Upper lobe of left lung (tissue), 6 donors: ENCODE data around the gene DIP2C. TPM values are rescaled to one million over a fixed set of nuclear protein-coding genes. Genes with fewer than 3 reads are reported as not detected.
"Not testable (repeated sequence)": the region's sequence is repeated elsewhere in the genome, so short reads cannot be mapped to it uniquely, and the experiment has no call there.

Source experiments
- ATAC-seq, 2 donors: fragments of 200-7000 bp; cut with Tn5 transposase; one replicate each; pipeline ENCODE4 v1.9.1; 2022; ENCODE audit warnings: mild to moderate bottlenecking in 2 of 2, moderate library complexity in 2 of 2; ENCODE audit not compliant: low FRiP score in 2 of 2
- DNase-seq, 2 donors: peaks; one replicate each; pipeline ENCODE4 v3.0.0-alpha.2; 2019 to 2020
- H3K27ac ChIP-seq, 4 donors: fragments of 200-600 bp; sonication (generic); one replicate each; pipeline ENCODE4 v1.5.1; 2016 to 2019
- H3K27me3 ChIP-seq, 4 donors: fragments of 200-600 bp; sonication (generic); one replicate each; pipeline ENCODE4 v1.5.1; 2017 to 2019
- H3K36me3 ChIP-seq, 4 donors: fragments of 200-600 bp; sonication (generic); one replicate each; pipeline ENCODE4 v1.5.1; 2016 to 2019
- H3K4me1 ChIP-seq, 4 donors: fragments of 200-600 bp; sonication (generic); one replicate each; pipeline ENCODE4 v1.5.1; 2018 to 2019
- H3K4me3 ChIP-seq, 4 donors: fragments of 200-600 bp; sonication (generic); one replicate each; pipeline ENCODE4 v1.5.1; 2017 to 2019; ENCODE audit warnings: mild to moderate bottlenecking in 2 of 4, moderate library complexity in 1 of 4
- H3K9me3 ChIP-seq, 4 donors: fragments of 200-600 bp; sonication (generic); one replicate each; pipeline ENCODE4 v1.5.1; 2018 to 2019
- EP300 ChIP-seq, 4 donors: sonication (generic); formaldehyde crosslinking; IDR thresholded peaks; one replicate each; pipeline ENCODE4 v1.5.1; 2017; ENCODE audit warnings: antibody characterized with exemption in 4 of 4, control low read depth in 2 of 4
- POLR2A ChIP-seq, 4 donors: fragments of 450-650 bp; IDR thresholded peaks; one replicate each; pipeline ENCODE4 v1.5.1; 2016 to 2017; ENCODE audit warnings: antibody characterized with exemption in 4 of 4, mild to moderate bottlenecking in 2 of 4
- POLR2AphosphoS5 ChIP-seq, 2 donors: sonication (generic); formaldehyde crosslinking; IDR thresholded peaks; one replicate each; pipeline ENCODE4 v1.5.1; 2017; ENCODE audit warnings: antibody characterized with exemption in 2 of 2
- WGBS, 2 donors: methylation state at CpG; one replicate each; pipeline ENCODE4 v1.1.5; 2017 to 2018; 5-methylcytosine and 5-hydroxymethylcytosine counted together
- total RNA-seq, 6 donors: library from RNA; depleted of rRNA in 4 of 6; stranded (reverse); fragments of >200 nt in 4 of 6; gene quantifications; one replicate each; pipeline versions ENCODE4 v1.1.0 to v1.2.1, GENCODE V29; 2016 to 2021
- TF ChIP-seq, protein P1 (sequence below), 6 experiments: fragments of 450-650 bp in 4 of 6; fragments of 200-600 bp in 2 of 6; sonication (generic) in 2 of 6; IDR thresholded peaks; one replicate each; pipeline ENCODE4 v1.5.1; 2016 to 2019; ENCODE audit warnings: antibody characterized with exemption in 6 of 6
- donor health status: DM: no; HTN: no; CAD: no; lungs with moderate emphysema.
- donor health status: DM: no; HTN: yes; CAD: no; lungs with severe emphysema.

The DIP2C gene
- total RNA-seq, 6 donors from 2014 or later = 11.6 to 32.5 (median 14.7) TPM

DNA sequence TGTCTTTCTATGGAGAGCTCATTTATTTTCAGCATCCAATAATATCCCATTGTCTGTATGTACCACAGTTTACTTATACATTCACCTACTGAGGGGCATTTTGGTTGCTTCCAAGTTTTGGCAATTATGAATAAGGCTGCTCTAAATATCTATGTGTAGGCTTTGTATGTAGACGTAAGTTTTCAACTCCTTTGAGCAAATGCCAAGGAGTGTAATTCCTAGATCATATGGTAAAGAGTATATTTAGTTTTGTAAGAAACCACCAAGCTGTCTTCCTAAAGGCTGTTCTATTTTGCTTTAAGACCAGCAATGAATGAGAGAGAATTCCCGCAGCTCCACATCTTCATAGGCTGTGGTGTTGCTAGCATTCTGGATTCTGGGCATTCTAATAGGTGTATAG, 259.8 kb downstream of the DIP2C start:
- 92 to 98% methylated on average over 2 of the region's 2 CpGs for WGBS, 2 donors
- Histone ChIP-seq H3K27ac (no peak overlapping the region), H3K4me1 (no peaks in the 10 kb centered on the region), H3K27me3 (no peaks in the 10 kb centered on the region), H3K4me3 (no peak overlapping the region), H3K9me3 (no peaks in the 10 kb centered on the region), H3K36me3 (no peaks in the 10 kb centered on the region)
- DNase-seq (no peak), ATAC-seq (no peak)
- TF ChIP-seq, protein P1, sequence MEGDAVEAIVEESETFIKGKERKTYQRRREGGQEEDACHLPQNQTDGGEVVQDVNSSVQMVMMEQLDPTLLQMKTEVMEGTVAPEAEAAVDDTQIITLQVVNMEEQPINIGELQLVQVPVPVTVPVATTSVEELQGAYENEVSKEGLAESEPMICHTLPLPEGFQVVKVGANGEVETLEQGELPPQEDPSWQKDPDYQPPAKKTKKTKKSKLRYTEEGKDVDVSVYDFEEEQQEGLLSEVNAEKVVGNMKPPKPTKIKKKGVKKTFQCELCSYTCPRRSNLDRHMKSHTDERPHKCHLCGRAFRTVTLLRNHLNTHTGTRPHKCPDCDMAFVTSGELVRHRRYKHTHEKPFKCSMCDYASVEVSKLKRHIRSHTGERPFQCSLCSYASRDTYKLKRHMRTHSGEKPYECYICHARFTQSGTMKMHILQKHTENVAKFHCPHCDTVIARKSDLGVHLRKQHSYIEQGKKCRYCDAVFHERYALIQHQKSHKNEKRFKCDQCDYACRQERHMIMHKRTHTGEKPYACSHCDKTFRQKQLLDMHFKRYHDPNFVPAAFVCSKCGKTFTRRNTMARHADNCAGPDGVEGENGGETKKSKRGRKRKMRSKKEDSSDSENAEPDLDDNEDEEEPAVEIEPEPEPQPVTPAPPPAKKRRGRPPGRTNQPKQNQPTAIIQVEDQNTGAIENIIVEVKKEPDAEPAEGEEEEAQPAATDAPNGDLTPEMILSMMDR (IDR thresholded peaks at IDR 0.05) = no peak
- TF ChIP-seq POLR2AphosphoS5 (IDR thresholded peaks at IDR 0.05) (no peak), POLR2A (IDR thresholded peaks at IDR 0.05) (no peak), EP300 (IDR thresholded peaks at IDR 0.05) (no peak)

DNA sequence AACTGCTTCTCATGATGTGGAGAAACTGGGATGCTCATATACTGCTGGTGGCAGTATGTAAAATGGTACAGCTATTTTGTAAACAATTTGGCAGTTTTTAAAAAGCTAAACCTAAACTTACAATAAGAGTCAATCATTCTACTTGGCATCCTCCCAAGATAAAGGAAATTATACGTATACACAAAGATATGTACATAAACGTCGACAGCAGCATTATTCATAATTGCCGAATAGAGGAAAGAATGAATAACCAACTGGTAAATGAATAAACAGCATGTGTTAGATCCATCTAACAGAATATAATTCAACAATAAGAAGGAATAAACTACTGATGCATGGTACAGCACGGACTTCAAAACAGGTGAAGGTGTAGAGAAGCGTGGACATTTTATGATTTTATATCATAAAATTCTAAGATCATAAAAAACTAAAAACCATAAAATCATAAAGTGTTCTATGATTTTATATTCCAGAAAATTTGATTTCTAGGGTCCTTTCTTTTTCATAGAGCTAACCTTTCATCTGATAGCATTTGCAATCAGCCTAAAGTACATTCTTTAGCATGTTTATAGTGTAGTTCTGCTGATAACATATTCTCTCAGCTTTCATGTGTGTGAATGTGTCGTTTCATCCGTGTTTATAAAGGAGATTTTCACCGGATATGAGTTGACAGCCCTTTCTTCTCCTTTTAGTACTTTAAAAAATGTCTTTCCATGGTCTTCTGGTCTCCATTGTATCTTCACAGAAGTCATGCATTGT, 261.5 kb downstream of the DIP2C start:
- no peak overlapping the region for H3K4me3 ChIP-seq
- no peak overlapping the region for H3K27ac ChIP-seq
- no peaks in the 10 kb centered on the region for H3K9me3 ChIP-seq
- ATAC-seq = no peak
- H3K27me3 ChIP-seq = no peaks in the 10 kb centered on the region
- no peak for DNase-seq
- no peaks in the 10 kb centered on the region for H3K36me3 ChIP-seq
- no peaks in the 10 kb centered on the region for H3K4me1 ChIP-seq
- TF ChIP-seq, protein P1 (IDR thresholded peaks at IDR 0.05) = no peak
- TF ChIP-seq POLR2AphosphoS5 (IDR thresholded peaks at IDR 0.05) (no peak), EP300 (IDR thresholded peaks at IDR 0.05) (no peak), POLR2A (IDR thresholded peaks at IDR 0.05) (no peak)
- 59 to 74% methylated on average over 9 of the region's 9 CpGs for WGBS, 2 donors

DNA sequence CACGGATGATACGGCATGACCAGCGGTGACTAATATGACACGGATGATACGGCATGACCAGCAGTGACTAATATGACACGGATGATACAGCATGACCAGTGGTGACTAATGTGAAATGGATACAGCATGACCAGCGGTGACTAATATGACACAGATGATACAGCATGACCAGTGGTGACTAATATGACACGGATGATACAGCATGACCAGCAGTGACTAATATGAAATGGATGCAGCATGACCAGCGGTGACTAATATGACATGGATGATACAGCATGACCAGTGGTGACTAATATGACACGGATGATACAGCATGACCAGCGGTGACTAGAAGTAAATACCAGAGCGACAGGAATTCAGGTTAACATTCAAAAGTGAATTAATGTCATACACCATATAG, 264.1 kb downstream of the DIP2C start:
- ATAC-seq, H3K27ac ChIP-seq, H3K4me1 ChIP-seq, DNase-seq, H3K4me3 ChIP-seq, H3K27me3 ChIP-seq, H3K36me3 ChIP-seq, H3K9me3 ChIP-seq: not testable (repeated sequence)
- WGBS, 2 donors = 97 to 98% methylated on average over 12 of the region's 12 CpGs

DNA sequence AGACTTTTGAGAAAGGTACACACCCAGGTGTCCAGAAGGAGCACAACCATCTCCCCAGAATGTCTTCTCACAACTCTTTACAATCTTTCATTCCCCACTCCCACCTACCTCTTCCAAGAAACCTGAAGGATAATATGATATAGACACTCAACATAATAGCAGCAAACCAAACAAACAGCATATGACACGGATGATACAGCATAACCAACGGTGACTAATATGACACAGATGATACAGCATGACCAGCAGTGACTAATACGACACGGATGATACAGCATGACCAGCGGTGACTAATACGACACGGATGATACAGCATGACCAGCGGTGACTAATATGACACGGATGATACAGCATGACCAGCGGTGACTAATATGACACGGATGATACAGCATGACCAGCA, 264.7 kb downstream of the DIP2C start:
- H3K27ac ChIP-seq, H3K27me3 ChIP-seq, H3K36me3 ChIP-seq, ATAC-seq, H3K4me3 ChIP-seq, H3K9me3 ChIP-seq, H3K4me1 ChIP-seq, DNase-seq: not testable (repeated sequence)
- 83 to 84% methylated on average over 9 to 11 of the region's 11 CpGs for WGBS, 2 donors

DNA sequence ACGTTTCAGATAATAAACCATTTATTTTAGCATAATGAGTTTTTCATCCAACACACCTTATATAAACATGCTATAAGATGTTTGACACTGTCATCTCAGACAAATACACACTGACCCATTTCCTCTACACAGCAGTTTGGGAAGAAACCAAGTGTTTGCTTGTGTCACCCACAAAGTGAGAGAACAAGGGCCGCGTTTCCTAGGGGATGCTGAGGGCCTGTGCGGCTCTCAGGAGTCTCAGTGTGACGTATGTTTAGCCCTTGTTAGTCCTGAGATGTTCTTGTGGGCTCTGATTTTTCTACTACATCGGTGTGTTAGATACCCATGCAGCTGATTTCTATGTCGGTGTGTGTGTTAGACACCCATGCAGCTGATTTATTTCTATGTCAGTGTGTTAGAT, 266.3 kb downstream of the DIP2C start:
- Histone ChIP-seq H3K9me3 (no peaks in the 10 kb centered on the region), H3K27me3 (no peaks in the 10 kb centered on the region), H3K36me3 (peaks cover 0 to 22% (median 4%) of the 10 kb centered on the region in 4 donors), H3K4me1 (no peaks in the 10 kb centered on the region), H3K4me3 (no peak overlapping the region), H3K27ac (no peak overlapping the region)
- 87 to 90% methylated on average over 7 of the region's 7 CpGs for WGBS, 2 donors
- no peak for TF ChIP-seq EP300 (IDR thresholded peaks at IDR 0.05)
- no peak for TF ChIP-seq POLR2AphosphoS5 (IDR thresholded peaks at IDR 0.05)
- TF ChIP-seq, protein P1 (IDR thresholded peaks at IDR 0.05) = no peak
- TF ChIP-seq POLR2A (IDR thresholded peaks at IDR 0.05) = no peak
- DNase-seq (no peak), ATAC-seq (peak in 1 of 2 donors; percentile 56)

DNA sequence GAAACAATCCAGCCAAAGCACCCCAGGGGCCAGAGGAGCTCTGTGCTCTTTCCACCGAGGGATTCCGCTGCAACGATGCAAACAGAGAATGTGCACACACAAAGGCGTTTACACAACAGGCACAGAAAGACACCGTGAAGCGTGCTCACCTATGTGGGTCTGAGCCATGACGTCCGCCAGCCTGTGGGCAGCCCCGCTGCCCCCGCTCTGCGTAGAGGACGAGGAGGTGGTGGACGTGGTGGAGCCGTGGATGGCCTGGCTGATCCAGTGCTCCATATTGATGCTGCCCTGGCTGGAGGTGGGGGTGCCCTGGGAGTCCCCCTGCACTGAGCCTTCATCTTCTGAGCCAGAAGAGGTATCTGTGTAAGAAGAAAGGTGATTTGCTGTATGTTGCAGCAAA, 266.8 kb downstream of the DIP2C start:
- no peaks in the 10 kb centered on the region for H3K9me3 ChIP-seq
- DNase-seq (no peak), ATAC-seq (peak; percentile 28 to 57)
- 85 to 86% methylated on average over 11 to 14 of the region's 14 CpGs for WGBS, 2 donors
- H3K27me3 ChIP-seq = no peaks in the 10 kb centered on the region
- no peak overlapping the region for H3K4me3 ChIP-seq
- no peaks in the 10 kb centered on the region for H3K4me1 ChIP-seq
- H3K36me3 ChIP-seq = peaks cover 0 to 22% (median 4%) of the 10 kb centered on the region in 4 donors
- no peak overlapping the region for H3K27ac ChIP-seq
- TF ChIP-seq, protein P1 (IDR thresholded peaks at IDR 0.05) = no peak
- TF ChIP-seq POLR2AphosphoS5 (IDR thresholded peaks at IDR 0.05) (no peak), EP300 (IDR thresholded peaks at IDR 0.05) (no peak)
